Measurements from ENCODE around the gene KIAA1958.
A peak's percentile ranks its signal among the peaks of the same experiment; 100 is the strongest.

KIAA1958 gene

DNA sequence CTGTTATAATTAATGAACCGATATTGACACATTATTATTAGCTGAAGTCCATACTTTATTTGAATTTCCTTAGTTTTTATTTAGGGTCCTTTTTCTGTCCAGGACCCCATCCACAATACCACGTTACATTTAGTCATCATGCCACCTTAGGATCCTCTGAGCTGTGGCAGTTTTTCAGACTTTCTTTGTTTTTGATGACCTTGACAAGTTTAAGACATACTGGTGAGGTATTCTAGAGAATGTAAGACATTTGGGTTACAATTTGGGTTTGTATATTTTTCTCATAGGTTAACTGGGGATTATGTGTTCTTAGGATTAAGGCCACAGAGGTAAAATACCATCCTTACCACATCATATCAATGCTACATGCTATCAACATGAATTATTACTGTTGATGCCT, 42.7 kb downstream of the KIAA1958 start:
- no peak for DNase-seq (ENCODE audit: low spot score)

DNA sequence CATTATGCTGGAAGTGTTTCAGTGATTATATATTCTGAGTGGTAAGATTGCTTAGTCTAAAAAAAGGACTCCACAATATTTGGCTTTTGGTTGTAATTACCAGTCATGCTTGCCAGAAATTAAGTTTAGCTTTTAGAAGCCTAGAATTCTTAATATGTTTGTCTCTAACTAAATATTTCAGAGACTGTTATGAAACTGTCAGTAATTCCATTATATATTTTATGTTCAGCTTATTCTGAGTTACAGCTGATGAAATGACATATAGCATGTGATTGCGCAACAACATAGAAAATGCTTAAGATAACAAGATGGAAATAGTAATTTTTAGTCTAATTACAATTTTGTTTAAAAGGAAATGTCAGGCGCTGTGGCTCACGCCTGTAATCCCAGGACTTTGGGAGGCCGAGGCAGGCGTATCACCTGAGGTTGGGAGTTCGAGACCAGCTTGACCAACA, 44.2 kb downstream of the KIAA1958 start:
- DNase-seq (ENCODE audit: low spot score): no peak

DNA sequence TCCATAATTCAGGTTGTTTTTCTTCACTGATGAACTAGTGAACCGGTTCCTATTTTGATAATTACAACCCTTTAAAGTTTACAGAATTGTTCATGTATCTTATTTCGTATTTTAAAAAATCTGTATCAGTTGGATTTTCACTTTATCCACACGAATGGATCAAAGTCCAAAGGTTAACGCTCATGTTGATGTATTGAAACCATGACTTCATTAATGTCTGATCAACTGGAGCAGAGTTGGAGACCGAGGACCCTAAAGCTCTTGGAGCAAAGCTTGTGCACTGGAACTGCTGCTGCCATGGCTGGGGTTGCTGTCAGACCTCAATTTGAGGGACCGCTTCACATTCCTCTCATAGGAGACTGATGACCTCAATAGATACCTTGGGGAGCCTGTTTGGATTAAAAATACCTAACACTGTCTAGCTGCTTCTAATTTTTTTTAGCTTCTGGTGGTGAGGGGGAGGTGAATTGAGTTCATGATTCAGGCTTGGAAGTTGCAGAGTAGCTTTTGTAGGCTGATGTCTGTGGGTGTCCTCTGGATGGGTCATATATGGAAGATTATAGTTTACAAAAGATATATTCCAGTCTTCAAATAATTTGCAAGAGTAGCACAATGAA, 45.1 kb downstream of the KIAA1958 start:
- DNase-seq (ENCODE audit: low spot score): no peak

DNA sequence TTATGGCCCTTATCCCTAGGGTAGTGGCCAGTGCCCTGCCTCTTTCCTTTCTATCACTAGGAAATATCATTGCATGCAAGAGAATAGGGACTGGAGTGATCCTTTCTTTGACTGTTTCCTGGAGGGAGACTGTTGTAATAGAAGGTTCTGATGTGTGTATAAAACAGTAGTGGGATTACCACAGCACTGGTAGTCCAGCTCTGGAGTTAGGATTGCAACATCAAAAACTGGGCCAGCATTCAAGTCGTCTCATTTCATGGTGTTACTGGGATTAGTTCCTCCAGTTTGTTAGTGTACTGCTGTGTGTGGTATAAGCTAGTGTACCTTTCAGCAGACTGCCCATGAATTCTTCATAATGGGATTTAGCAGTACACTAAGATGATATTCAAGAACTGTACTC, 45.8 kb downstream of the KIAA1958 start:
- DNase-seq (ENCODE audit: low spot score): peak; percentile 25

DNA sequence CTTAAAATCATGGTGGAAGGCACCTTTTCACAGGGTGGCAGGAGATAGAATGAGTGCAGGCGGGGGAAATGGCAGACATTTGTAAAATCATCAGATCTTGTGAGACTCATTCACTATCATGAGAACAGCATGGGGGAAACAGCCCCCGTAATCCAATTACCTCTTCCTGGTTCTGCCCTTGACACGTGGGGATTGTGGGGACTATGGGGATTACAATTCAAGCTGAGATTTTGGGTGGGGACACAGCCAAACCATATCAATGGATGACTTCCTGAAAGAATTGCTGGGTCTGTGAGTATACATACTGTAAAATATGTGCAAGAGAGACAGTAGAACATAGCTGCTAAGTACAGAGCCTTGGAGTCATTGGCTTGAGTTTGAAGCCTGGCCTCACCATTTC, 47.0 kb downstream of the KIAA1958 start:
- no peak for DNase-seq (ENCODE audit: low spot score)

DNA sequence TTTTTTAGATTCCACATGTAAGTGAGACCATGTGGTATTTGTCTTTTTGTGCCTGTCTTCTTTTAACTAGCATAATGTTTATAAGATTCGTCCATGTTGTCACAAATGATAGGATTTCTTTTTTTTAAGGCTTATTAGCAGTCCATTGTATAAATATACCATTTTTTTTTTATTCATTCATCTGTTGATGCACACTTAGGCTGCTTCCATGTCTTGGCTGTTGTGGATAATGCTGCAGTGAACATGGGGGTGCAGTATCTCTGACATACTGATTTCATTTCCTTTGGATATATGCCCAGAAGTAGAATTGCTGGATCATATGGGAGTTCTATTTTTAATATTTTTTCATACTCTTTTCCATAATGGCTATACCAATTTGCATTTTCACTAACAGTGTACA, 48.7 kb downstream of the KIAA1958 start:
- no peak for DNase-seq (ENCODE audit: low spot score)

DNA sequence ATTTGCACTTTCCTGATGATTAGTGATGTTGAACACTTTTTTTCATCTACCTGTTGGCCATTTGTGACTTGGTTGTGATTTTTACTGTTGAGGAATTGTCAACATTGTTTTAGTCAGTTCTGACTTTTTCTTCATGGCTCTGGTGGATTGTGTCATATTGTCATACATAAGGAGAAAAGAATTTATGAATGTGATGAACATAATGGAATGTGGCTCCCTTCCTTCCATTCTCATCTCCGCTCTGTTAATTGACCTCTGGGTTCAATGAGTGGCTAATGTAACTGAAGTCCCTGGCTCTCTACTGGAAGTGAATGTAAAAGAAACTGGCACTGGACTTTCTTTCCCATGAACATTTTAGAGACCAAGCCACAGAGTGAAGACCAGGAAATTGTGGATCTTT, 49.2 kb downstream of the KIAA1958 start:
- no peak for DNase-seq (ENCODE audit: low spot score)

DNA sequence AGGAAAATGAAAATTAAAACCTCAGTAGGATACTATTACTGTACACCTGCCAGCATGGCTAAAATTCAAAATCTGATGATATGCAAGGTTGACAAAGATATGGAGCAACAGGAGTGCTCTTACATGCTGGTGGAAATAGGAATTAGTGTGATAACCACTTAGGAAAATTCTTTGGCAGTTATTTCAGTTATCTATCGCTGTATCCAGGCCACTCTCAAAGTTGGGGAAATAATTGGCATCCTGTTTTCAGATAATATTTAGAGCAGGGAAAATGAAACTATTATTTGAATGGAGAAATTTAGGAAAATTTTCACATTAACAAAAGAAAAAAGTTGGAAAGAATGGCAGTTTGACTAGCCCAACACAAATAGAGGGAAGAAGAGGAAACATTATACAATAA, 50.9 kb downstream of the KIAA1958 start:
- no peak for DNase-seq (ENCODE audit: low spot score)

DNA sequence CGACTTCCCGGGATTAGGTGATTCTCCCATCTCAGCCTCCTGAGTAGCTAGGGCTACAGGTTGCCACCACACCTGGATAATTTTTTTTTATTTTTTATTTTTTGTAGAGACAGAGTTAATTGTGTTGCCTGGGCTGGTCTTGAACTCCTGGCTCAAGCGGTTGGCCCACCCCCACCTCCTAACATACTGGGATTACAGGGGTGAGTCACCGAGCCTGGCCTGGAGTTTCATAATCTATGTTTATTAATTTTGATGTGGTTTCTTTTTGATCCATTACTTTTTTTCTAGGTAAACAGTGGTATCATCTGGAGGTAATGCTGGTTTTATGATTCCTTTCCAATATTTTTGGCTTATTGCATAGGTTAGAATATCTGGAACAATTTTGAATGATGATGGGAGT, 54.2 kb downstream of the KIAA1958 start:
- no peak for DNase-seq (ENCODE audit: low spot score)

DNA sequence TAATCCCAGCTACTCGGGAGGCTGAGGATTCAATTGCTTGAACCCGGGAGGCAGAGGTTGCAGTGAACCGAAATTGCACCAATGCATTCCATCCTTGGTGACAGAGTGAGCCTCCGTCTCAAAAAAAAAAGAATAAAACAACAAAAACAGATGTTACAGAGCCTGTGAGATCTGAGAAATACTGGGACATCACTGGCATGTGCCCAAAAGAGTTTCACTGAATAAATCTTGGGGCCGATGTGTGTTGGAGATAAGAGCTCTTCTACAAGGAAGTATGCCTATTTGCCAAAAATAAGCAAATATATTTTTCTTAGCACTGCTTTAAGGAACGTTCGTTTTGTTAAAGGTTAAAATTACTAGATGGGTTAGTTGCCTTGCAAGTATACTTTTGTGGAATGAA, 55.1 kb downstream of the KIAA1958 start:
- DNase-seq (ENCODE audit: low spot score): no peak

DNA sequence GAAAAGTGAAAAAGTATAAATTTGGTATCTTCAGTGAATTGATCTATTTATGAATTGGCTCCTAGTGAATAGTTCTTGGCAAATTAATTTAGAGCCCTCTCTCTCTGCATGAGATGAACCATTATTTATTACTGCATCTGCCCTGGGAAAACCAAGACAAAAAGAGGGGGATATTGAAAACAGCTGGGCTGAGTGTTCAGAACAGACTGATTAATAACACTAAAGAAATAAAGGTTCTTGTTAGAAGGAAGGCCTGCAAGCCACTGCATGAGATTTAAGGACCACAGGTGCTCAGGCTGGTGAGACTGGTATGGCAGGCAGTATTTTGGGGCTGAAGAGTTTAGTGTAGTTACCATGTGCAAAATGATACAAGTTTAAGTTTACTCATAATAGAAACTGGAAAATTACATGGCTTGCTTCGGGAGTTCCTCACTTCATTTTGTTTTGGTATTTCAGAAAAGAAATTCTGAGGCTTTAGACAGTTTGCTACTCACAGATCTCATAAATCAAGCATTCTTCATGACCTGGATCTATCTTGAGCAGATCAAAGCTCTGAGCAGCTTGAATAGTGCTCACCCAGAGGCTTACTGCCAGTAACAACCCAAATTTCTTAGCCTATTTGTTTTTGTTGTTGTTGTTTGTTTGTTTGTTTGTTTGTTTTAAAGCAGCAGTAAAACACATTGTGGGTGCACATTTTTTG, 56.1 kb downstream of the KIAA1958 start:
- no peak for DNase-seq (ENCODE audit: low spot score)

DNA sequence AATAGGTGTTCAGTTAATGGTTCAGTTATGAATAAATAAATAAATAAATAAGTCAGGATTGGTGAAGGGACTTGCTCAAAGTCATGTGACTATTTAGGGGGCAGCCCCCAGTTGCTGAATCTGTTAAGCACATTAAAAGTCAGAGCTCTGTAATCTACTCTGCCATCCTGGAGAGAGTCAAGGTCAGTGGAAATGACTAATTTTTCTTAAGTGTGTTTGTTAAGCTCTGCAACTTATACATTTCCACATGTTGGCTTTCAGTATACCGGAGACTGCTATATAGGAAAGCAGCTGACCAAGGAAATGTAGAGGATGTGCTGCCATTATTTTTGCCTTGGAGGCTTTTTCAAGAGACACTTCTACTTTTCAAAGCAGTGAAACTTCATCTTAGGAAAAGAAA, 57.9 kb downstream of the KIAA1958 start:
- no peak for DNase-seq (ENCODE audit: low spot score)

DNA sequence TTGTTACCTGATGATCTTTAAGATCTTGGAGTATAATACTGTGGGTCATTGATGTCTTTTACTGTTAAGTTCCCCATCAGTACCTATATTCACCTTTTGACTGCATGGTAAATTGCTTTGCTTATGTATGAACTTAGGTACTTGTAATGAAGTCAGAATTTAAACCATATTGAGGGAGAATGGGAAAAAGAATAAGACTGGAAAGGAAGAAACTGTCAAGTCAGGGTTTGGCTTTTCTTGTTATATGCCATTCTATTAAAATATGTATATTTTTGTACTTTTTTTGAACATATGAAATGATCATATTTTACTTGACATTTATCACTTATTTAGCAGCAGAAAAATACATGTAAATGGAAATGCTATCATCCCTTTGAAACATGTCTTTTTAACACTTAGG, 58.6 kb downstream of the KIAA1958 start:
- no peak for DNase-seq (ENCODE audit: low spot score)

DNA sequence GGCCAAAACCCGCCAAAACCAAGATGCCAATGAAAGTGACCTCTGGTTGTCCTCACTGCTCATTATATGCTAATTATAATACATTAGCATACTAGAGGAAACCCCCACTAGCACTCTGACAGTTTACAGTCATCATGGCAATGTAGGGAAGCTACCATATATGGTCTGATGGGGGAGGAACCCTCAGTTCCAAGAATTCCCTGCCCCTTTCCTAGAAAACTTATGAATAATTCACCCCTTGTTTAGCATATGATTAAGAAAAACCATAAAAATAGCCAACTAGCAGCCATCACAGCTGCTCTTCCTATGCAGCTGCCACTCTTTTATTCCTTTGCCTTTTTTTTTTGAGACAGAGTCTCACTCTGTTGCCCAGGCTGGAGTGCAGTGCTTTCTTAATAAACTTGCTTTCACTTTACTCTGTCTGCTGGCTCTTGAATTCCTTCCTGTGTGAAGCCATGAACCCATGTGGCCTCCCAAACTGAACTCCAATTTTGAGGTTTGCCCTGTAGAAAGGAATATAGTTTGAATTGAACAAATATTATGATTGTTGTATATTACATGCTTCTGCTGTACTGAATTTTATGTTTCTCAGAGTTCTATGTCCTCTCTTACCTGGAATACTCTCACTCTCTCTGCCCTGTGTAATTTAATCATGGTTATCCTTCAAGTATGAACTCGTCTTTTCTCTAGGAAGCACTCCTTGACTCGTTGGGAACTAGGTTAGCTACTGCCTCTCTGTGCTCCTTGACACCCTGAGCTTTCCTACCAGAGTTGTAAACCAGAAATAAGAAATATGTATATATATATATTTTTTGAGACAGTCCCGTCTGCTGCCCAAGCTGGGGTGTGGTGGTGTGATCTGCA, 59.8 kb downstream of the KIAA1958 start:
- DNase-seq (ENCODE audit: low spot score): no peak

DNA sequence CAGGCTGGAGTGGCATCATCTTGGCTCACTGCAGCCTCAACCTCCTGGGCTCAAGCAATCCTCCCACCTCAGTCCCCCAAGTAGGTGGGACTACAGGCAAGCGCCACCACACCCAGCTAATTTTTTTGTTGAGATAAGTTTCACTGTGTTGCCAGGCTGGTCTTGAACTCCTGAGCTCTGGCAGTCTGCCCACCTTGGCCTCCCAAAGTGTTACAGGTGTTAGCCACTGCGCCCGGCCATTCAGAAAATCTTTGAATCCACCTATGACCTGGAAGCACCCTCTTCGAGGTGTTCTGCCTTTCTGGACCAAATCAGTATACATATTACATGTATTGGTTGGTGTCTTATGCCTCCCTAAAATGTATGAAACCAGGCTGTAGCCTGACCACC, 61.4 kb downstream of the KIAA1958 start:
- no peak for DNase-seq (ENCODE audit: low spot score)

DNA sequence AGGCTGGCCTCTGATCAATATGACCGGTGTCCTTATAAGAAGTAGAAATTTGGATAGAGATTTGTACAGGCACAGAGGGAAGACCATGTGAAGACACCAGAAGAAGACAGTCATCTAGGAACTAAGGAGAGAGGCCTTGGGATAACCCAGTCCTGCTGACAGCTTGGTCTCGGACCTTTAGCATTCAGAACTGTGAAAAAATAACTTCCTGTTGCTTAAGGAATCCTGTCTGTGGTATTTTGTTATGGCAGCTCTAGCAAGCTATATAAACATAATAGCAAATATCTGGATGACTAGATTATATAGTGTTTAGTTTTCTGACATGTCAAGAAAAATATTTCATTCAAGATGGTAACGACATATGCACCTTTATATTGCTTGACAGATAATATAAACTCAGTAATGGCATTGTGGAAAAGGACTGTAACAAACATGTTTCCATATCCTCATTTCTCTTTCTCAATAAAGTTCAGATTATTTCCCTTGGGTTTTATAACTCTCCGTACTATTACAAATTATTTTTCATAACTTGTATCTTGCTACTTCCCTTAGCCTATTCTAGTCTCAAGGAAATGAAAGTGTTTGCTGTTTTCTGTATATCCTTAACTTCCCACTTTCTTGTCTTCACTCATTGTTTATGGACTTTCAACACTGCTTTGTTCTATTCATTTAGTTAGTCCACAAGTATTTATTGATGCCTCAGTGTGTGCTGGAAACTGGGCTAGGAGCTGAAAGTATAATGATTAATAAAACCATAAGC, 62.4 kb downstream of the KIAA1958 start:
- no peak for DNase-seq (ENCODE audit: low spot score)

DNA sequence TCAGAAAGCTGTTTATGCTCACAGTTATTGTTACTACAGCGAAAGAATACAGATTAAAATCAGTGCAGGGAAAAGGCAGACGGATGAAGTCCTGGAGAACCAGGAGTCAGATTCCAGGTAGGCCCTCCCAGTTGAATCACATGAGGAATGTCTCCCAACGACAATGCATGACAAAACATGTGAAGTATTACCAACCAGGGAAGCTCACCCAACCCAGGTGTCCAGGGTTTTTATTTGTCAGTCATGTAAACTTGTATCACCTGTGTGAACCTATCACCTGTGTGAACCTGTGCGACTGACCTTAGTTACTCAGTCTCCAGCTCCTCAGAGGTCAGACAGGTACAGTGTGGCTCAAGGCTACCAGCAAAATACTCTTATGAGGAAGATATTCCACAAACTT, 63.9 kb downstream of the KIAA1958 start:
- no peak for DNase-seq (ENCODE audit: low spot score)

DNA sequence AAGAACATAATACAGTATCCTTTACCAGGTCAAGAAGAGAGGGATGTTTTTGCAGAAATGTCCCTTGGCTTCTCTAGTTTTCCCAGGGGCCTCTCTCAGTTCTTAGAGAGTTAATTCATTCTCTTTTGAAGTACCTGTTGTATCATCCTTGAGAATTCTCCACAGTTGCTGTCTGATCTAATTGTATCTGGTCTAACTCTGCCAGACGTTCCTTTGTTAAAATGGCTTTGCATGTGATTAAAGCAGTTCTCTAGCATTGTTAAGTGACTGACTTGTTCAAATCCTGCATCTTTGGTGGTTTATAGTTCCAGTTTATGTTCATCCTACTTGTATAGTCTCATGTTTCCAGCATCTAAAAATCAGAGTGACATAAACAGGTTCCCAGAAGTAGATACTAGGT, 65.0 kb downstream of the KIAA1958 start:
- no peak for DNase-seq (ENCODE audit: low spot score)

DNA sequence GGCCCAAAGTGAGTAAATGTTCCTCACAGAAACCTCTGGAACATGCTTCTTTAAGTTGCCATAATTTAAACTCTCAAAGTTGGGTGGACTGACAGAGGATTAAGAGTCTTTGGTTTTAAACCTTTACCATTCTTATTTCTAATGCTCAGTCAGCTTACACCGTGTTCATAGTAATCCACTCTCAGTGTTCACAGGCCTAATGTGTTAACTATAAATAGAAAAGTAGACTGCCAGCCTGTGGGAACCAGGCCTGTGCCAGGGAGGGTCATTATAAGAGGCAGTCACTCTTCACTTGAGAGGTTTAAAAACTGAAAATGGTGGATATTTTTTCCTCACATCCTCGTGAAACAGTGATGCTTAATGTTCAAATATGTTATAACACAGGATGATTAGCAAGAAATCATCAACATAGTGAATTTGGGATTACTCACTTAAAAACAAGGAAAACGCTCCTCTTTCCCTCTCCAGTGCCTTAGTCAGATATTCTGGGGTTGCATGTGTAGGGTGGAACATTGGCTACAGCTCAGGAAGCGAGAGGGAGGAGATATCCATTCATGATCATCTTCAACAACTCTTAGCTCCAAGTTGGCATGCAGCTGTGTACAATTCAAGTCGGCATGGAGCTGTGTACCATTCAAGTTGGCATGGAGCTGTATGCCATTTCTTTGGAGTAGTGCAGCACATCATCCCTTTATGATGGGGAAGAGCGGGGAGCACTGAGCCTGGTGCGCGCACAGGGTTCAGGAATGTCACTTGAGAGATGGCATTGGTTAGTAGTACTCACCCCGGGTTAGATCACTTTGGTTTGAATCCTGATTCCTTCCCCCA, 65.8 kb downstream of the KIAA1958 start:
- no peak for DNase-seq (ENCODE audit: low spot score)

DNA sequence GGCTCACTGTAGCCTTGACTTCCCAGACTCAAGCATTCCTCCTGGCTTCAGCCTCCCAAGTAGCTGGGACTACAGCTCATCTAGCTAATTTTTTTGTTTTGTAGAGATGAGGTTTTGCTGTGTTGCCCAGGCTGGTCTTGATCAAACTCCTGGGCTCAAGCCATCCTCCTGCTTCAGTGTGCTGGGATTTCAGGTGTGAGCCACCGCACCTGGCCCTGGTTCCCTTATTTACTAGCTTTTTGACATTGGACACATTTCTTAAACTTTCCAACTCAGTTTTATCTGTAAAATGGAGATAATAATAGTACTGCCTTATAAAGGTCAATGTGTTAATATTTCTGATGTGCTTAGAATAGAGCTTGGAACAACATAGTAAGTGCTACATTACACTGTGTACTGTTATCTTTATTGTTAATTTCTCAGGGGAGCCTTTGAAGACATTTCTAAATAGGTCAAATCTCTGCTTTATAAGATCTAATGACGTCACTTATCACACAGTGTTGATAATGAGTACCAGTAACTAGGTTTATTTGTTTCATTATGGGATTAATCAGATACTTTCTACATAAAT, 66.7 kb downstream of the KIAA1958 start:
- DNase-seq (ENCODE audit: low spot score): no peak

DNA sequence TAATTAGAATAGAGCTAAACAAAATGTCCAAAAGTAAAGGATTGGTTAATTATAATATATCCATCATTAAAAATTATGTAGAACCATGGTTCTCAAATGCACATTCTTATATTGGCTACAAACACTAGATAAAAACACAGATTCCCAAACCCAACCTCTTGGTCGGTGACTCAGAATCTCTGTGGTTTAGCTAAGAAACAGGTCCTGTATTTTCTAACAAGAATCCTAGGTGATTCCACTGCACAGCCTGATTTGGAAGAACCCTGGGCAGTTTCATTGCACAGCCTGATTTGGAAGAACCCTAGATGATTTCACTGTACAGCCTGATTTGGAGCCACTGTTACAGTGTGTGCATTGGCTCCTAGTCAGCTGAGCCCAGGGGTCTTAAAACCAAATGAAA, 67.9 kb downstream of the KIAA1958 start:
- no peak for DNase-seq (ENCODE audit: low spot score)

Measured in HuH-7 (cell line).